HG03558 (cell line): ENCODE data around the gene ZNF777.
"Not testable (repeated sequence)": the region's sequence is repeated elsewhere in the genome, so short reads cannot be mapped to it uniquely, and the experiment has no call there.

ENCODE experiments used
- ATAC-seq: cut with Tn5 transposase; IDR thresholded peaks from one replicate; pipeline ENCODE4 v1.9.1; 2021; ENCODE audit warnings: moderate number of reproducible peaks; ENCODE audit not compliant: unreplicated experiment; ENCODE audit errors: extremely low read depth

The ZNF777 gene

DNA sequence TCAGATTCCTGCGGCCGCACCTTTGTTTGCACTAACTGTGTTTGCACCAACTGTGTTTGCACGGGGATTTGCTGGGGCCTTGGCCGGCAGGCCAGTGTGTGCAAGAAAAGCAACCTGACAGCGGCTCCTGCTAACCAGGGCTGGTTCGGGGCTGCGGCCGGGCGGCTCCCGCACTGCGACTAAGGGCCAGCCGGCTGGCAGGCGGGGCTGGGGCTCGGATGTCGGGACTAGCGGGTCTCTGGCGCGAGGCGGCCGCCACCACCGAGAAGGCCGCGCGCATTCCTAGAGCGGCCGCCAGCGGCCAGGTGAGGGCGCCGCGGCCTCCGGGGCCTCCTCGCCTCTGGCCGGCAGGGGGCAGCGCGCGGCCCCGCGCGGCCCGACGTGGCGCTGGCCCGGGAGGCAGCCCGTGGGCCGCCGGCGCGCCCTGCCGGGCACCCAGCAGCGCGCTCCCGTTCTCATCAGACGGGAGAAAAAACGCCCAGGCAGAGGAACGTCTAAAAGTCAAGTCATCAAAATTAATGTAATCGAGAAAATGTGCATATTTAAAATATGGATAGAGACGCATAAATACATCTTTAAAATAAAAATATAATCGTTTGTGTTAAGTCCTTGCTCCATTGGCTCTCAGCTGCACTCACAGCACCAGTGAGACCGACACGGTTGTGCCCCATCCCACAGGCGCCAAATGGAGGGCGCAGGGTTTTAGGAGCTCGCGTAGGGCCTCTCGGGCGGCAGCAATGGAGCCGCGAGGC lies 38.5 kb downstream of the ZNF777 start:
- peak; percentile 95 for ATAC-seq

DNA sequence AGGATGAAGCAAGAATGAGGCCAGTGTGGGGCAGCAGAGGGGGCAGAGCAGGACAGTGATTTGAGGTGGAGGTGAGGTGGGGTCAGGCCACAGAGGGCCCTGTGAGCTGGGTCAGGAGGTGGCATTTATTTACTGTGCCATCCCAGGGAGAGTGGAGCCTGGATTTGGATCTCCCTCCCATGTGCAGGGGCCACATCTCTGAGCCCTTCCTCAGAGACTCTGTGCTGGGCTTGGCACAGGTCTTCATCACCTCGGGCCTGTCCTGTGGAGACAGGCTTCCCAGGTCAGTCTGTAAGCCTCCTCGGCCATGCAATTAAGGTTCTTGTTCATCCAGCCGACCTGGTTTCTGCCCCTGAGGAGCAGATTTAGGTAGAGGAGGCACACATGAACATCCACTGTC lies 40.9 kb downstream of the ZNF777 start:
- ATAC-seq = no peak

DNA sequence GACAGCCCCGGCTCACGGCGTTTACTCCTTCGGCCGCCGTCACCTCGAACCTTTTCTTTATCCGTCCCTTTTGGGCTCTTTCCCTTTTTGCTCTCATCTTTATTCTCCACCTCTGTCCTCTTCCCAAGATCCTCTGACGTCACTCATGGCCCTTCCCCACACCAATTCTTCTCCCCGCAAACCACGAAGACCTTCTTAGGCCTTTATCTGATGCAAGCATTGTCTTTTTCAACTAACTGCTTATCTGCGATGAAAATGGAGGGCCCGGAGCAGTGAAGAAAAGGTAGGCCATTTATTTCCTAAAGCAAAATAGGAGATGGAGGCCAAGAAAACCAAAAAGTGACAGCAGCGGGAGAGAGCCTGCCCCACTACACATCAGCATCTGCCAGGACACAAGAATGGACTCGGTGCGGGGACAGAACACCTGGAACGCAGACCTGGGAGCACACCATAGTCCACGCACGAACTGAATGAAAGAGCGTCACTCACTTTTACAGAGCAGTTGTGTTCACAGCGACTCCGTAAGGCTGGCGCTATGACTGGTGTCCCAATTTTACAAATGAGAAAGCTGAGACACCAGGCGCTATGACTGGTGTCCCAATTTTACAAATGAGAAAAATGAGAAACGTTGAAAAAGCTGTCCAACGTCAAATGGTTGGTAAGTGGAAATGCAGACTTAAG lies 45.3 kb downstream of the ZNF777 start:
- ATAC-seq = no peak

DNA sequence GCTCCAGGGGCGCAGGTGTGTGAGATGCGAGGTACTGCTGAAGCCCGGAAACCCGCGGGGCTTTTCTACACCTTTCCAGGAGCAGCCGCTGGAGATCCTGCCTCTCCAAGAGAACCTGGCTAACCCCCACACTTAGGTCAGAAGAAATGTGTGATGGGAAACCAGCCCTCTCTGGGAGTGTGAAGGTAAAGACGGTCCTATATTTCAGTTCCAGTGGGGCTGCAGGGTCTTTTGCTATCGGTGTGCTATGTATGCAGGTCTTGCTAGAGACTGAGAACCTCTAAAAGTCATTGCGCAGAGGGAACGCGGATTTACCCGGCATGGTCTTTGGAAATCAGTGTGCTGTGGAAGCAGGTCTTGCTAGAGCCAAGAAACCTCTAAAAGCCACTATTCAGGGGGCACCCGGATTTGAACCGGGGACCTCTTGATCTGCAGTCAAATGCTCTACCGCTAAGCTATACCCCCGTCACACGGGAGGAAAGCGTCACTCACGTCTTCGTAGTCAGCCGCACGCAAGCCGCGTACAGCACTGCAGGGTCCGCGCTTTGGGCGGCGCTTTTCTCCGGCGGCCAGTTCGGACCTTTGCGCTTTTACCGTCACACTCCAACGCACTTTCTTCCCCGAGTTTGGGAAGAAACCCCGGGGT lies 46.0 kb downstream of the ZNF777 start:
- ATAC-seq = no peak

- no peak for ATAC-seq
Measured at GRCh38 chr7:149414171-149414570, 46.7 kb downstream of the ZNF777 start.

DNA sequence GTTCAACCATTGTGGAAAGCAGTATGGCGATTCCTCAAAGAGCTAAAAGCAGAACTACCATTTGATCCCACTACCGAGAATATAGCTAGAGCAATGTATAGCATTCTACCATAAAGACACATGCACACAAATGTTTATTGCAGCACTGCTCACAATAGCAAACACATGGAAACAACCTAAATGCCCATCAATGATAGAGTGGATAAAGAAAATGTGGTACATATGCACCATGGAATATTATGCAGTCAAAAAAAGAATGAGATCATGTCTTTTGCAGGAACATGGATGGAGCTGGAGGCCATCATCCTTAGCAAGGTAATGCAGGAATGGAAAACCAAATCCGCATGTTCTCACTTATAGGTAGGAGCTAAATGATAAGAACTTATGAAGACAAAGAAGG lies 47.8 kb downstream of the ZNF777 start:
- not testable (repeated sequence) for ATAC-seq

- no peak for ATAC-seq
Measured at GRCh38 chr7:149409895-149410294, 51.0 kb downstream of the ZNF777 start.

DNA sequence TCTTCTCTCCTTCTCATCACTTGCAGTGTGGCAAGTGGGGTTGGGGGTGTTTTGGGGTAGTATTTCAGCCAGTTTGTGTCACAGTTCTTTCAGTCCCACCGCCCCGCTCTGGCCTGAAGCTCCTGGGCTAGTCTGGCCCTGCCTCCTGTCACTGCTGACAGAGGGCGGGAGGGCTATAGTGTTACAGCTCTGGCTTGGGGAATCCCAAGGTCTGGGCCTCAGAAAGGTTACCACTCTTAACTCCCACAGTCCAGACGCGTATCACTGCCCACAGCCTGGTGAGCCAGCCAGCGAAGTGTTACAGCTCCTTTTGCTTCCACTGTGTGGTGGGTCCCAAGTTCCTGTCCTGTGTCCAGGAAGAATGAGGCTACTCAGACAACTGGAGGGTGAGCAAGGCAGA lies 56.0 kb downstream of the ZNF777 start:
- ATAC-seq = no peak

GRCh38 chr7:149404396-149404795 lies 56.5 kb downstream of the ZNF777 start:
- no peak for ATAC-seq

GRCh38 chr7:149398195-149398820 lies 62.6 kb downstream of the ZNF777 start:
- no peak for ATAC-seq

- no peak for ATAC-seq
Measured at GRCh38 chr7:149397470-149398043, 63.3 kb downstream of the ZNF777 start.

DNA sequence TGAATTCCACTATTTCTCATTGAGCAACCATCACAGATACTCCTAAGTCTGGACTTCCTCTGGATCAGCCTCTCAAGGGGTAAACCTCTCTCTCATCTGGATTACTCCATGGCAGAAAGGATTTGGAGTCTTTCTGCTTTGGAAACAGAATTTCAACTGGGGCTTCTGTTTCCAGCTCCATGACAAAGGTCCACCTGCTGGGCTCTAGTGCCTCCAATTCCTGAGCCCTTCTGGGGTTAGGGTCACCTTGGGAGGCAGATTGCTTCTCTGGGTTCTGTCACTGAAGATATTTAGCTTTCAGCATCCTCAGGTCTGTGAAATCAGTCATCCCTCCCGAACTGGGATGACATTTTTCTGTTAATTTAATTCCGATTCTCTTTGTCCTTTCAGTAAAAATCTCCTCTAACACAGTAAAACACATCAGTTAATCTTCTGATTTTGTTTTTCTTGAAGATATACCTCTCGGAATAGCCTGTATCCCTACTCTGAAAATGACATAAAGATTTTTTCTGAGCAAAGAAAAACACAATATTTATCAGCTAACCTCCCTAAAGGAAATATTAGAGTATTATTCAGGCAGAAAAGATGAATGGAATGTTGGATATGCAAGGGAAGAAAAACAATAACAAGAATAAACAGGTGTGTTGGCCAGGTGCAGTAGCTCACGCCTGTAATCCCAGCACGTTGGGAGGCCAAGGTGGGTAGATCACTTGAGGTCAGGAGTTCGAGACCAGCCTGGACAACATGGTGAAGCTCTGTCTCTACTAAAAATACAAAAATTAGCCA lies 72.1 kb downstream of the ZNF777 start:
- ATAC-seq = not testable (repeated sequence)

DNA sequence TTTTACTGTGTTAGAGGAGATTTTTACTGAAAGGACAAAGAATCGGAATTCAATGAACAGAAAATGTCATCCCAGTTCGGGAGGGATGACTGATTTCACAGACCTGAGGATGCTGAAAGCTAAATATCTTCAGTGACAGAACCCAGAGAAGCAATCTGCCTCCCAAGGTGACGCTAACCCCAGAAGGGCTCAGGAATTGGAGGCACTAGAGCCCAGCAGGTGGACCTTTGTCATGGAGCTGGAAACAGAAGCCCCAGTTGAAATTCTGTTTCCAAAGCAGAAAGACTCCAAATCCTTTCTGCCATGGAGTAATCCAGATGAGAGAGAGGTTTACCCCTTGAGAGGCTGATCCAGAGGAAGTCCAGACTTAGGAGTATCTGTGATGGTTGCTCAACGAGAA lies 74.3 kb downstream of the ZNF777 start:
- not testable (repeated sequence) for ATAC-seq

DNA sequence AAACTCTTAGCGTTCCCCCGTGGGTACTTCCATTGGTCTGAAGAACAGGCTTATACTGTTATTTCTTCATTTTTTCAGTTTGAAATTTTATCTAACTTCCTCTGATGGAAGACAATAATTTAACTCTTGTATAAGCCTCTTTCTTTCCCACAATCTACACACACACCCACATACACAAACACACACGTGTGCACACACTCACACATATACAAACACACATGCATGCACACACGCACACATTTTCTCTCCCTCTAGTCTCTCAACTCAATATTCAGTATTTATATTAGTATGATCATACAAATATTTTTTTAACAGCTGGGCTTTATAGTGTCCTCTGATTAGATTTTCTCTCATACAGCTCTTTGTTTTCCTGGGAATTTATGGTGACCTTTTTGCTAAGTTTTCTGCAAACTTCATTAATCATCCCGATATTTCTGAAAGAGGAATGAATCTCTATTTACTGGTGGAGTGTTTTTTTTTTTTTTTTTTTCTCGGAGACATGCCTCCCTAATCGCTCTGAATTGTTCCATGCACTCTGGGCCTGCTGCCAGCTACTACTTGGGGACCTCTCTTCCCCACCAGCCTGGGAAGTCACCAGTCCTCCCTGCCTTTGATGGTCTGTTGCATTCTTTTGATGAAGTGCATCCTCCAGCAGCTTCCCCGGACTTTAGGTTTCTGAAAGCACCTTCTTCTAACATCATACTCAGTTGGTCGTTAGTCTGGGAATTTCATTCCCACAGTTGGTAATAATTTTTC lies 75.5 kb downstream of the ZNF777 start:
- ATAC-seq = no peak
